CD4-positive, alpha-beta T cell treated with Interferon gamma for 1 hour (primary cell): ENCODE measurements around the gene MUC5AC.
"Not testable (repeated sequence)": the region's sequence is repeated elsewhere in the genome, so short reads cannot be mapped to it uniquely, and the experiment has no call there.

ENCODE experiments used
- DNase-seq: peaks from one replicate; pipeline ENCODE4 v3.0.0-alpha.2; 2020

Gene MUC5AC

GRCh38 chr11:1209371-1210057 lies 51.8 kb downstream of the MUC5AC start:
- no peak for DNase-seq

GRCh38 chr11:1211838-1212237 lies 54.1 kb downstream of the MUC5AC start:
- no peak for DNase-seq

- DNase-seq: not testable (repeated sequence)
Observed at GRCh38 chr11:1215826-1216225, 58.1 kb downstream of the MUC5AC start.

- DNase-seq: no peak
Observed at GRCh38 chr11:1217151-1217550, 59.4 kb downstream of the MUC5AC start.

GRCh38 chr11:1218256-1218787 lies 60.6 kb downstream of the MUC5AC start:
- no peak for DNase-seq

GRCh38 chr11:1218788-1219445 lies 61.2 kb downstream of the MUC5AC start:
- no peak for DNase-seq

GRCh38 chr11:1219446-1219833 lies 61.7 kb downstream of the MUC5AC start:
- no peak for DNase-seq

- no peak for DNase-seq
Observed at GRCh38 chr11:1219834-1220815, 62.4 kb downstream of the MUC5AC start.

- DNase-seq: no peak
Observed at GRCh38 chr11:1220941-1221721, 63.4 kb downstream of the MUC5AC start.

GRCh38 chr11:1221848-1222311 lies 64.1 kb downstream of the MUC5AC start:
- no peak for DNase-seq

GRCh38 chr11:1222491-1223345 lies 65.0 kb downstream of the MUC5AC start, which contains the start of gene MUC5B:
TSS of gene MUC5B (plus strand) at chr11:1223066. CDS start at chr11:1223124, 58 bp downstream.
- no peak for DNase-seq

- DNase-seq: no peak
Observed at GRCh38 chr11:1223346-1224110, 65.8 kb downstream of the MUC5AC start.

- DNase-seq: no peak
Observed at GRCh38 chr11:1224111-1224490, 66.3 kb downstream of the MUC5AC start.

- no peak for DNase-seq
Observed at GRCh38 chr11:1224491-1225385, 67.0 kb downstream of the MUC5AC start.

GRCh38 chr11:1225386-1226225 lies 67.9 kb downstream of the MUC5AC start:
- no peak for DNase-seq

GRCh38 chr11:1226226-1226985 lies 68.7 kb downstream of the MUC5AC start:
- no peak for DNase-seq

GRCh38 chr11:1226986-1227550 lies 69.3 kb downstream of the MUC5AC start:
- no peak for DNase-seq
